Astrocyte (in vitro differentiated cells and primary cell): ENCODE measurements around the gene POU3F1.

ENCODE experiments used
- CTCF ChIP-seq: IDR thresholded peaks from 2 replicates; pipeline ENCODE4 v1.5.1; 2011; ENCODE audit warnings: low read depth, mild to moderate bottlenecking, inconsistent platforms, low read length, moderate library complexity; ENCODE audit not compliant: insufficient read depth
- EZH2 ChIP-seq: IDR thresholded peaks from 2 replicates; pipeline ENCODE4 v1.6.1; 2012; ENCODE audit warnings: mild to moderate bottlenecking, low read length, inconsistent platforms; ENCODE audit not compliant: insufficient read depth

DNA sequence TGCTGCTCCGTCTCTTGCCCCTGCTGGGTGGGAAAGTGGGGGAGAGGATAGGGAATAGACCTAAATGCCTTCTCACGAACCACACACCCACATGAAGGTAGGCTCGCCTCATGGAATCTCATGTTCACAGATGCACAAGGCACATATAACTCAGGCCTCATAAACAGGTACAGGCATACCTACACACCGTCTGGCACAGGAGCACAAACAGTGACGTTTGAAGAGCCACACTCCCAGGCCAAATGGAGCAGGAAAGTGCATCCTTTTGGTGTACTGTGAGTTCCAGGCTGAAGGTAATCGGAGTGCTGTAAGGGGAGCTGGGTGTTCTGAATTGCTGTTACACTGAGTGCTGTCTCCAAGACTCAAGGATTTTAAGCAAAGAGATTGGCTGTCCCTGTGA is 20.9 kb downstream of the POU3F1 start:
- no peak for TF ChIP-seq EZH2
- no peak for TF ChIP-seq CTCF
